Endothelial cell of umbilical vein (primary cell): ENCODE data around the gene ADTRP. TPM values are rescaled to one million over a fixed set of nuclear protein-coding genes. Genes with fewer than 3 reads are reported as not detected.

Source experiments
- BruUV-seq: library from RNA; stranded (reverse); fragments of 400-500 nt; replicated peaks from 2 replicates; lab custom pipeline; 2021; lab: Mats Ljungman, UMichigan
- CTCF ChIA-PET: fragments of 300-600, 350-600 bp; sonication (Branson Sonifier 250); formaldehyde crosslinking; loops from one replicate; lab custom pipeline; 2021; ENCODE audit warnings: antibody characterized with exemption, inconsistent platforms; lab: Charles Lee
- POLR2A ChIA-PET: fragments of 300-600, 350-600 bp; sonication (Branson Sonifier 250); formaldehyde crosslinking; loops from one replicate; lab custom pipeline; 2021; ENCODE audit warnings: antibody characterized with exemption, inconsistent platforms; lab: Charles Lee
- DNase-seq: peaks from one replicate; pipeline ENCODE4 v3.0.0-alpha.2; 2011; ENCODE audit warnings: low read depth, low spot score
- FAIRE-seq: peaks from 2 replicates; lab custom pipeline; 2011; peaks lifted over from hg19 to GRCh38; lab: Jason Lieb, UNC
- H2AFZ ChIP-seq: 2 replicates; pipeline ENCODE4 v1.6.0; 2012; ENCODE audit warnings: low read depth, low read length, control low read depth, inconsistent platforms
- H3K27ac ChIP-seq: 2 replicates; pipeline ENCODE4 v1.5.1; 2011; ENCODE audit warnings: low read depth, mild to moderate bottlenecking, control low read depth, low read length, moderate library complexity; ENCODE audit not compliant: insufficient read depth
- H3K27me3 ChIP-seq, 2 experiments: 2 replicates each; pipeline versions ENCODE4 v1.6.0 to v1.6.1; 2011; ENCODE audit warnings: low read length in 2 of 2, mixed read lengths in 1 of 2; ENCODE audit not compliant: control insufficient read depth in 2 of 2, insufficient read depth in 2 of 2
- H3K36me3 ChIP-seq, 2 experiments: 2 replicates in 1 of 2; 3 replicates in 1 of 2; pipeline ENCODE4 v1.5.1; 2011; ENCODE audit warnings: low read length in 2 of 2, mild to moderate bottlenecking in 1 of 2, moderate library complexity in 1 of 2; ENCODE audit not compliant: control insufficient read depth in 2 of 2, insufficient read depth in 2 of 2; ENCODE audit errors: extremely low read depth in 1 of 2
- H3K4me1 ChIP-seq: 3 replicates; pipeline ENCODE4 v1.5.1; 2011; ENCODE audit warnings: mild to moderate bottlenecking, low read length; ENCODE audit not compliant: control insufficient read depth, insufficient read depth; ENCODE audit errors: extremely low read depth
- H3K4me2 ChIP-seq: 2 replicates; pipeline ENCODE4 v1.6.1; 2011; ENCODE audit warnings: low read length, control low read depth, mixed read lengths; ENCODE audit not compliant: insufficient read depth
- H3K4me3 ChIP-seq, 3 experiments: fragments of 200-600 bp in 1 of 3; sonication (generic), shearing (Covaris generic) in 1 of 3; replicated peaks in 1 of 3; 2 replicates each; pipeline ENCODE4 v1.5.1; 2011 to 2016; ENCODE audit warnings: control low read depth in 3 of 3, low read length in 3 of 3, mild to moderate bottlenecking in 2 of 3, inconsistent platforms in 1 of 3, low read depth in 1 of 3, moderate library complexity in 1 of 3; ENCODE audit not compliant: insufficient read depth in 1 of 3
- H3K79me2 ChIP-seq: 2 replicates; pipeline ENCODE4 v1.6.0; 2012; ENCODE audit warnings: low read length, inconsistent platforms; ENCODE audit not compliant: control insufficient read depth, insufficient read depth
- H3K9ac ChIP-seq: replicated peaks from 2 replicates; pipeline ENCODE3; 2011; ENCODE audit warnings: low read length, control low read depth; ENCODE audit not compliant: insufficient read depth; ENCODE audit errors: extremely low read depth
- H3K9me1 ChIP-seq: replicated peaks from 3 replicates; pipeline ENCODE4 v1.6.0; 2011; ENCODE audit warnings: mild to moderate bottlenecking, low read length; ENCODE audit not compliant: control insufficient read depth, insufficient read depth; ENCODE audit errors: extremely low read depth
- H3K9me3 ChIP-seq: replicated peaks from 2 replicates; pipeline ENCODE4 v1.5.1; 2012; ENCODE audit warnings: low read length, inconsistent platforms; ENCODE audit not compliant: control insufficient read depth, insufficient read depth
- H4K20me1 ChIP-seq: replicated peaks from 2 replicates; pipeline ENCODE3; 2011; ENCODE audit warnings: mild to moderate bottlenecking, low read length; ENCODE audit not compliant: control insufficient read depth, insufficient read depth; ENCODE audit errors: extremely low read depth
- CTCF ChIP-seq, 2 donors: IDR thresholded peaks; 1 replicate in 1 of 2; 2 replicates in 1 of 2; pipeline ENCODE4 v1.5.1; 2011; ENCODE audit warnings: low read length in 2 of 2, mild to moderate bottlenecking in 2 of 2, moderate library complexity in 2 of 2, control low read depth in 1 of 2, inconsistent platforms in 1 of 2, low read depth in 1 of 2; ENCODE audit not compliant: insufficient read depth in 1 of 2; ENCODE audit errors: extremely low read depth in 1 of 2
- EZH2 ChIP-seq: IDR thresholded peaks from 2 replicates; pipeline ENCODE4 v1.6.1; 2012; ENCODE audit warnings: borderline replicate concordance, low read depth, mild to moderate bottlenecking, moderate library complexity, low read length, inconsistent platforms; ENCODE audit not compliant: severe bottlenecking
- FOS ChIP-seq: IDR thresholded peaks from 2 replicates; pipeline ENCODE4 v1.6.1; 2011; ENCODE audit warnings: mild to moderate bottlenecking, low read length, moderate library complexity, borderline replicate concordance; ENCODE audit not compliant: insufficient read depth
- GATA2 ChIP-seq: IDR thresholded peaks from 2 replicates; pipeline ENCODE4 v1.7.0; 2011; ENCODE audit warnings: low read depth, mild to moderate bottlenecking, moderate library complexity, mixed read lengths, low read length; ENCODE audit not compliant: insufficient read length, insufficient read depth
- JUN ChIP-seq: IDR thresholded peaks from 2 replicates; pipeline ENCODE4 v1.6.1; 2011; ENCODE audit warnings: borderline replicate concordance, low read depth; ENCODE audit not compliant: insufficient read length, insufficient read depth
- MYC ChIP-seq: IDR thresholded peaks from one replicate; pipeline ENCODE4 v1.6.1; 2011; ENCODE audit warnings: mild to moderate bottlenecking, low read depth, low read length
- POLR2A ChIP-seq: IDR thresholded peaks from 2 replicates; pipeline ENCODE4 v1.6.1; 2012; ENCODE audit warnings: low read depth, mild to moderate bottlenecking, control low read depth, low read length
- POLR2AphosphoS5 ChIP-seq: IDR thresholded peaks from 2 replicates; pipeline ENCODE4 v1.6.1; 2012; ENCODE audit warnings: low read depth, mild to moderate bottlenecking, control low read depth, low read length, moderate library complexity; ENCODE audit not compliant: insufficient read depth
- dilution Hi-C: fragments of 300-500 bp; cut with MboI; formaldehyde crosslinking; loops from one replicate; pipeline ENCODE4 v1.15.0; 2019; ENCODE audit warnings: low sequenced_read_pairs; ENCODE audit not compliant: extremely low pct_ligation_motif_present
- intact Hi-C: fragments of 100-400 bp; cut with micrococcal nuclease; formaldehyde crosslinking; loops from one replicate; pipeline ENCODE4 v1.10.0; 2022
- polyA plus RNA-seq, 4 experiments: library from polyadenylated mRNA; depleted of rRNA in 3 of 4; stranded (reverse) in 3 of 4; unstranded in 1 of 4; fragments of >200 nt; gene quantifications; 2 replicates each; pipeline versions ENCODE4 v1.2.1 to v1.2.3, GENCODE V29; 2011 to 2012; ENCODE audit warnings: missing spikeins in 1 of 4
- total RNA-seq: library from RNA; stranded (reverse); gene quantifications from 2 replicates; pipeline ENCODE4 v1.2.3, GENCODE V29; 2021
- TF ChIP-seq, protein P1 (sequence below): IDR thresholded peaks from 2 replicates; pipeline ENCODE4 v1.6.1; 2011; ENCODE audit not compliant: insufficient read depth, insufficient read length

ADTRP gene
- total and polyA plus RNA-seq, 2 donors (not counting 3 experiments of a cell fraction or from before 2014, with no cell fraction given), result 3.3 to 4.4 TPM

GRCh38 chr6:11812951-11813350 lies 34.3 kb upstream of the ADTRP start:
- no peak for FAIRE-seq
- no TSS peak for BruUV-seq
- Histone ChIP-seq H3K27me3 (no peaks in the 10 kb centered on the region), H3K4me2 (no peak overlapping the region), H3K9me3 (no peaks in the 10 kb centered on the region), H3K27ac (no peak overlapping the region), H2AFZ (no peak overlapping the region), H3K9ac (no peak overlapping the region), H3K4me1 (no peaks in the 10 kb centered on the region), H3K9me1 (no peaks in the 10 kb centered on the region), H3K79me2 (no peaks in the 10 kb centered on the region), H3K36me3 (no peaks in the 10 kb centered on the region), H4K20me1 (no peaks in the 10 kb centered on the region), H3K4me3 (no peak overlapping the region)
- no peak for TF ChIP-seq FOS
- no peak for TF ChIP-seq MYC
- no peak for TF ChIP-seq POLR2A
- TF ChIP-seq EZH2, result no peak
- TF ChIP-seq JUN, result no peak
- TF ChIP-seq CTCF (IDR thresholded peaks at IDR 0.05; ENCODE audit: extremely low read depth in 1 of 2, insufficient read depth in 1 of 2, low read depth in 1 of 2, low read length in 2 of 2), result no peak
- TF ChIP-seq GATA2, result no peak
- no peak for TF ChIP-seq POLR2AphosphoS5
- TF ChIP-seq, protein P1, sequence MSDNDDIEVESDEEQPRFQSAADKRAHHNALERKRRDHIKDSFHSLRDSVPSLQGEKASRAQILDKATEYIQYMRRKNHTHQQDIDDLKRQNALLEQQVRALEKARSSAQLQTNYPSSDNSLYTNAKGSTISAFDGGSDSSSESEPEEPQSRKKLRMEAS, result no peak
- dilution Hi-C loops, result no loop called here
- DNase-seq, result no peak
- ChIA-PET POLR2A (no interaction called here), CTCF (interaction anchor here (1.2 to 2.1 kb wide), 2 partner anchors 9 to 421 kb away, joined by 3 to 5 read pairs; no protein-coding TSS in a partner anchor)
- intact Hi-C loops, result no loop called here
